CD14-positive monocyte (primary cell): ENCODE data around the gene TP53TG5. TPM values are rescaled to one million over a fixed set of nuclear protein-coding genes. Genes with fewer than 3 reads are reported as not detected.
"Not testable (repeated sequence)": the region's sequence is repeated elsewhere in the genome, so short reads cannot be mapped to it uniquely, and the experiment has no call there.

Experiments
- DNase-seq, 3 donors: peaks; one replicate each; pipeline ENCODE4 v3.0.0-alpha.2; 2011 to 2022
- H2AFZ ChIP-seq: 2 replicates; pipeline ENCODE4 v1.6.0; 2012; ENCODE audit warnings: mild to moderate bottlenecking, low read depth, low read length, inconsistent platforms; ENCODE audit not compliant: insufficient read depth, poor library complexity, severe bottlenecking
- H3K27ac ChIP-seq, 2 donors: 1 replicate in 1 of 2; 2 replicates in 1 of 2; pipeline ENCODE4 v1.5.1; 2012 to 2013; ENCODE audit warnings: low read length in 2 of 2, control low read depth in 1 of 2, inconsistent platforms in 1 of 2, low read depth in 1 of 2, mild to moderate bottlenecking in 1 of 2
- H3K27me3 ChIP-seq, 2 donors: one replicate each; pipeline versions ENCODE4 v1.6.0 to v1.6.1; 2011 to 2013; ENCODE audit warnings: low read length in 2 of 2; ENCODE audit not compliant: control insufficient read depth in 2 of 2, insufficient read depth in 2 of 2
- H3K36me3 ChIP-seq, 2 donors: replicated peaks in 1 of 2; 1 replicate in 1 of 2; 2 replicates in 1 of 2; pipeline versions ENCODE4 v1.5.1 to v1.6.1; 2012 to 2013; ENCODE audit warnings: low read length in 2 of 2, control low read depth in 1 of 2, inconsistent platforms in 1 of 2, mild to moderate bottlenecking in 1 of 2; ENCODE audit not compliant: insufficient read depth in 2 of 2, control insufficient read depth in 1 of 2
- H3K4me1 ChIP-seq, 2 donors: 1 replicate in 1 of 2; 2 replicates in 1 of 2; pipeline versions ENCODE4 v1.5.1 to v1.6.1; 2012 to 2013; ENCODE audit warnings: low read length in 2 of 2, control low read depth in 1 of 2, inconsistent platforms in 1 of 2, mild to moderate bottlenecking in 1 of 2, moderate library complexity in 1 of 2; ENCODE audit not compliant: insufficient read depth in 2 of 2, control insufficient read depth in 1 of 2
- H3K4me2 ChIP-seq: replicated peaks from 2 replicates; pipeline ENCODE3; 2012; ENCODE audit warnings: low read length, moderate library complexity, mild to moderate bottlenecking; ENCODE audit not compliant: poor library complexity, severe bottlenecking; ENCODE audit errors: extremely low read depth
- H3K4me3 ChIP-seq, 3 experiments: fragments of 200-600 bp in 1 of 3; sonication (generic) in 1 of 3; replicated peaks in 1 of 3; 1 replicate in 2 of 3; 2 replicates in 1 of 3; pipeline ENCODE4 v1.5.1; 2011 to 2013; ENCODE audit warnings: low read length in 3 of 3, mild to moderate bottlenecking in 3 of 3, control low read depth in 2 of 3, low read depth in 2 of 3, inconsistent platforms in 1 of 3, moderate library complexity in 1 of 3
- H3K79me2 ChIP-seq: 2 replicates; pipeline ENCODE4 v1.6.0; 2012; ENCODE audit warnings: mild to moderate bottlenecking, control low read depth, inconsistent platforms, low read length, moderate library complexity; ENCODE audit not compliant: insufficient read depth
- H3K9ac ChIP-seq: 2 replicates; pipeline ENCODE4 v1.6.0; 2017; ENCODE audit warnings: low read length, mild to moderate bottlenecking; ENCODE audit not compliant: insufficient read depth, poor library complexity, severe bottlenecking
- H3K9me3 ChIP-seq, 2 donors: replicated peaks in 1 of 2; 1 replicate in 1 of 2; 2 replicates in 1 of 2; pipeline versions ENCODE4 v1.5.1 to v1.6.1; 2012 to 2013; ENCODE audit warnings: low read length in 2 of 2, control low read depth in 1 of 2; ENCODE audit not compliant: control insufficient read depth in 1 of 2, insufficient read depth in 1 of 2
- H4K20me1 ChIP-seq: 2 replicates; pipeline ENCODE4 v1.6.0; 2012; ENCODE audit warnings: mild to moderate bottlenecking, low read length, control low read depth, moderate library complexity; ENCODE audit not compliant: insufficient read depth
- H3K27ac Mint-ChIP-seq, 7 donors: one replicate each; pipeline ENCODE4 v1.8.0; 2020; ENCODE audit warnings: mild to moderate bottlenecking in 7 of 7, mixed read lengths in 7 of 7, moderate library complexity in 6 of 7, inconsistent platforms in 2 of 7
- H3K27me3 Mint-ChIP-seq, 3 donors: one replicate each; pipeline ENCODE4 v1.8.0; 2021 to 2022; ENCODE audit warnings: low read depth in 3 of 3, mild to moderate bottlenecking in 3 of 3, mixed read lengths in 3 of 3, moderate library complexity in 3 of 3, inconsistent platforms in 1 of 3
- H3K36me3 Mint-ChIP-seq, 2 donors: one replicate each; pipeline ENCODE4 v1.8.0; 2020; ENCODE audit warnings: mixed read lengths in 2 of 2, inconsistent platforms in 1 of 2, mild to moderate bottlenecking in 1 of 2
- H3K4me1 Mint-ChIP-seq: one replicate; pipeline ENCODE4 v1.8.0; 2020; ENCODE audit warnings: mild to moderate bottlenecking, mixed read lengths
- H3K4me3 Mint-ChIP-seq, 2 donors: one replicate each; pipeline ENCODE4 v1.8.0; 2020; ENCODE audit warnings: mild to moderate bottlenecking in 2 of 2, mixed read lengths in 2 of 2, moderate library complexity in 1 of 2
- H3K9me3 Mint-ChIP-seq, 7 donors: one replicate each; pipeline ENCODE4 v1.8.0; 2020 to 2022; ENCODE audit warnings: mixed read lengths in 7 of 7, mild to moderate bottlenecking in 6 of 7, moderate library complexity in 6 of 7, inconsistent platforms in 2 of 7
- WGBS: methylation state at CpG from one replicate; pipeline ENCODE4 v1.1.5; 2013; ENCODE audit warnings: missing lambda C conversion rate; ENCODE audit not compliant: insufficient coverage; 5-methylcytosine and 5-hydroxymethylcytosine counted together
- intact Hi-C, 2 donors: fragments of 100-400 bp; cut with micrococcal nuclease; formaldehyde crosslinking; loops; one replicate each; pipeline versions ENCODE4 v1.15.0 to v1.15.1; 2023
- polyA plus RNA-seq, 3 donors: library from polyadenylated mRNA; depleted of rRNA in 1 of 3; unstranded in 2 of 3; stranded (reverse) in 1 of 3; fragments of 300-500 nt in 2 of 3; fragments of >200 nt in 1 of 3; fragmentation: Illumina TruSeq in 2 of 3; gene quantifications; 1 replicate in 2 of 3; 2 replicates in 1 of 3; pipeline ENCODE4 v1.2.3, GENCODE V29; 2012 to 2021
- TF ChIP-seq, protein P1 (sequence below): fragments of 200-600 bp; IDR thresholded peaks from one replicate; pipeline ENCODE4 v1.8.0; 2022; ENCODE audit warnings: antibody characterized with exemption, mild to moderate bottlenecking

TP53TG5 gene
- polyA plus RNA-seq, 3 donors = 0.11 TPM; not detected in 2

DNA sequence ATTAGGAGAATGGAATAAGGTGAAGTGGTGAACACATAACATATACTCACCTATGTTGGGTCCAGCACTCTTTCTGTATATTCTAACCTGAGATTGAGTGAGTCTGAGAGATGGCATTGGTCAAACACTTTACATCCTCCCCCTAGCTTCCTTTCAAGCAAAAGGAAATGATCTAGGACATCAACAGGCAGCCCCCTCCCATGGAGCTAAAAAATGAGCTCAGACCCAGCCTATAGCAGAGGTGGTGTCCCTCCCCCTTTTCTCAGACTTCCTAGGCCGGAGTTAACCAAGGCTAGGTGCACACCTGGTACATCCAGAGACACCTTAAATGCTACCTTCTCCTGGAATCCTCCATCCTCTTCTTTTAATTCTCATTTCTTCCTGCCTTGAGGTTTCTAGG is 24.4 kb downstream of the TP53TG5 start:
- H3K9me3 Mint-ChIP-seq = no peaks in the 10 kb centered on the region
- peaks cover 3 to 6% (median 4%) of the 10 kb centered on the region in 3 donors for H3K27me3 Mint-ChIP-seq
- no peaks in the 10 kb centered on the region for H3K27me3 ChIP-seq
- H3K4me2 ChIP-seq = no peak overlapping the region
- 100% methylated on average over 1 of the region's 1 CpG for WGBS
- H3K9ac ChIP-seq = no peak overlapping the region
- H3K9me3 ChIP-seq = no peaks in the 10 kb centered on the region
- H3K4me1 Mint-ChIP-seq = peaks cover 16% of the 10 kb centered on the region
- peaks cover 8 to 13% of the 10 kb centered on the region in 2 donors for H3K4me1 ChIP-seq
- no peaks in the 10 kb centered on the region for H3K79me2 ChIP-seq
- TF ChIP-seq, protein P1, sequence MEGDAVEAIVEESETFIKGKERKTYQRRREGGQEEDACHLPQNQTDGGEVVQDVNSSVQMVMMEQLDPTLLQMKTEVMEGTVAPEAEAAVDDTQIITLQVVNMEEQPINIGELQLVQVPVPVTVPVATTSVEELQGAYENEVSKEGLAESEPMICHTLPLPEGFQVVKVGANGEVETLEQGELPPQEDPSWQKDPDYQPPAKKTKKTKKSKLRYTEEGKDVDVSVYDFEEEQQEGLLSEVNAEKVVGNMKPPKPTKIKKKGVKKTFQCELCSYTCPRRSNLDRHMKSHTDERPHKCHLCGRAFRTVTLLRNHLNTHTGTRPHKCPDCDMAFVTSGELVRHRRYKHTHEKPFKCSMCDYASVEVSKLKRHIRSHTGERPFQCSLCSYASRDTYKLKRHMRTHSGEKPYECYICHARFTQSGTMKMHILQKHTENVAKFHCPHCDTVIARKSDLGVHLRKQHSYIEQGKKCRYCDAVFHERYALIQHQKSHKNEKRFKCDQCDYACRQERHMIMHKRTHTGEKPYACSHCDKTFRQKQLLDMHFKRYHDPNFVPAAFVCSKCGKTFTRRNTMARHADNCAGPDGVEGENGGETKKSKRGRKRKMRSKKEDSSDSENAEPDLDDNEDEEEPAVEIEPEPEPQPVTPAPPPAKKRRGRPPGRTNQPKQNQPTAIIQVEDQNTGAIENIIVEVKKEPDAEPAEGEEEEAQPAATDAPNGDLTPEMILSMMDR = no peak
- no peak overlapping the region for H3K4me3 Mint-ChIP-seq
- no peak overlapping the region for H2AFZ ChIP-seq
- intact Hi-C loops = no loop called here
- H3K27ac ChIP-seq = no peak overlapping the region
- no peak overlapping the region for H3K4me3 ChIP-seq
- no peak for DNase-seq
- no peaks in the 10 kb centered on the region for H3K36me3 Mint-ChIP-seq
- H4K20me1 ChIP-seq = no peaks in the 10 kb centered on the region
- no peak overlapping the region for H3K27ac Mint-ChIP-seq
- H3K36me3 ChIP-seq = no peaks in the 10 kb centered on the region

DNA sequence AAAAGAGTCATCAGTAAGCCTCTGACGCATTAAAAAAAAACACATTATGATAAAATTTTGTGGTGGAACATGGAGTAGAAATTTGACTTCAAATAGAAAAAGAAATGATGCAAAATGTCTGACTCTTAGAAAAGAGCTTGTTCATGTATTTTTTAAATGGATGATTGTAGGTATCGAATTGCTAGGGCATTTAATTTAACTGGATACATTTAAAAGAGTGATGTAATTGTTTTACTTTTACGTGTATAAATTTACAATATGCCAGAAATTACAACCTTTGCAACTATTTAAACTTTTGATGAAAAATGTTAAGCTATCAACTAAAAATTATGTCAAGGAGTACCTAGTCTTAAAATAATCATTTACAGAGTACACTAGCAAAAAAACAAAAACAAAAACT is 25.4 kb downstream of the TP53TG5 start:
- Histone ChIP-seq H3K4me1 (peaks cover 6 to 9% of the 10 kb centered on the region in 2 donors), H3K4me2 (no peak overlapping the region), H3K79me2 (peaks cover under 1% of the 10 kb centered on the region), H3K27ac (no peak overlapping the region), H3K9ac (no peak overlapping the region), H3K36me3 (no peaks in the 10 kb centered on the region), H3K27me3 (no peaks in the 10 kb centered on the region), H4K20me1 (no peaks in the 10 kb centered on the region), H3K4me3 (no peak overlapping the region), H3K9me3 (no peaks in the 10 kb centered on the region), H2AFZ (no peak overlapping the region)
- Mint-ChIP-seq H3K27me3 (peaks cover 3 to 13% (median 6%) of the 10 kb centered on the region in 3 donors), H3K4me1 (peaks cover 14% of the 10 kb centered on the region), H3K36me3 (no peaks in the 10 kb centered on the region), H3K9me3 (no peaks in the 10 kb centered on the region), H3K4me3 (no peak overlapping the region), H3K27ac (no peak overlapping the region)
- TF ChIP-seq, protein P1 = no peak
- intact Hi-C loops = no loop called here
- WGBS = no CpG with 5 or more reads among the region's 3 CpGs
- no peak for DNase-seq

- H3K9me3 Mint-ChIP-seq, H3K4me3 Mint-ChIP-seq, H3K36me3 ChIP-seq, intact Hi-C loops, H3K9me3 ChIP-seq, H4K20me1 ChIP-seq, H3K27ac Mint-ChIP-seq, H3K9ac ChIP-seq, H3K4me3 ChIP-seq, H3K4me2 ChIP-seq, H3K27me3 ChIP-seq, H2AFZ ChIP-seq, H3K79me2 ChIP-seq, DNase-seq, H3K27ac ChIP-seq: not testable (repeated sequence)
- peaks cover 13 to 29% of the 10 kb centered on the region in 2 donors for H3K4me1 ChIP-seq
- H3K27me3 Mint-ChIP-seq = peaks cover 8 to 26% (median 15%) of the 10 kb centered on the region in 3 donors
- peaks cover 0 to 12% of the 10 kb centered on the region in 2 donors for H3K36me3 Mint-ChIP-seq
- H3K4me1 Mint-ChIP-seq = peaks cover 29% of the 10 kb centered on the region
- WGBS = 92% methylated on average over 2 of the region's 10 CpGs
Observed at GRCh38 chr20:45350795-45351194, 27.3 kb downstream of the TP53TG5 start.
